Immature natural killer cell (primary cell): Measurements from ENCODE around the gene TMEM156. TPM values are rescaled to one million over a fixed set of nuclear protein-coding genes. Genes with fewer than 3 reads are reported as not detected.
"Not testable (repeated sequence)": the region's sequence is repeated elsewhere in the genome, so short reads cannot be mapped to it uniquely, and the experiment has no call there.

Experiments used
- DNase-seq, 3 donors: peaks; one replicate each; pipeline ENCODE4 v3.0.0; 2022; ENCODE audit warnings: mixed read lengths in 1 of 3
- H3K27ac Mint-ChIP-seq, 6 donors: one replicate each; pipeline ENCODE4 v1.8.0; 2020; ENCODE audit warnings: mixed read lengths in 6 of 6, mild to moderate bottlenecking in 5 of 6, inconsistent platforms in 4 of 6, moderate library complexity in 3 of 6
- H3K27me3 Mint-ChIP-seq, 3 donors: one replicate each; pipeline ENCODE4 v1.8.0; 2020 to 2021; ENCODE audit warnings: low read depth in 3 of 3, mild to moderate bottlenecking in 3 of 3, mixed read lengths in 3 of 3, moderate library complexity in 3 of 3, inconsistent platforms in 1 of 3
- H3K36me3 Mint-ChIP-seq, 3 donors: one replicate each; pipeline ENCODE4 v1.8.0; 2020; ENCODE audit warnings: mixed read lengths in 3 of 3, inconsistent platforms in 2 of 3, mild to moderate bottlenecking in 2 of 3
- H3K4me1 Mint-ChIP-seq, 2 donors: one replicate each; pipeline ENCODE4 v1.8.0; 2020; ENCODE audit warnings: inconsistent platforms in 2 of 2, mild to moderate bottlenecking in 2 of 2, mixed read lengths in 2 of 2, moderate library complexity in 1 of 2
- H3K4me3 Mint-ChIP-seq, 5 donors: one replicate each; pipeline ENCODE4 v1.8.0; 2020; ENCODE audit warnings: mild to moderate bottlenecking in 5 of 5, mixed read lengths in 5 of 5, inconsistent platforms in 3 of 5, moderate library complexity in 3 of 5
- H3K9me3 Mint-ChIP-seq, 6 donors: one replicate each; pipeline ENCODE4 v1.8.0; 2020; ENCODE audit warnings: mild to moderate bottlenecking in 6 of 6, mixed read lengths in 6 of 6, inconsistent platforms in 4 of 6, moderate library complexity in 3 of 6
- polyA plus RNA-seq, 3 donors: library from polyadenylated mRNA; unstranded; fragments of 300-500 nt; fragmentation: Illumina TruSeq; gene quantifications; one replicate each; pipeline ENCODE4 v1.2.3, GENCODE V29; 2021

The TMEM156 gene
- polyA plus RNA-seq, 3 donors from 2014 or later: 16.3 to 31.9 (median 26.4) TPM

GRCh38 chr4:39036172-39036571 is 4.0 kb upstream of the TMEM156 start:
- H3K27ac Mint-ChIP-seq: peak overlapping the region in 1 of 6 donors; percentile 34
- H3K36me3 Mint-ChIP-seq: no peaks in the 10 kb centered on the region
- H3K27me3 Mint-ChIP-seq: peaks cover 0 to 6% (median 0%) of the 10 kb centered on the region in 3 donors
- DNase-seq: no peak
- no peak overlapping the region for H3K4me3 Mint-ChIP-seq
- no peaks in the 10 kb centered on the region for H3K9me3 Mint-ChIP-seq
- H3K4me1 Mint-ChIP-seq: peaks cover 20 to 25% of the 10 kb centered on the region in 2 donors

- not testable (repeated sequence) for H3K36me3 Mint-ChIP-seq, H3K9me3 Mint-ChIP-seq, DNase-seq, H3K27me3 Mint-ChIP-seq
- peaks cover 47 to 63% of the 10 kb centered on the region in 2 donors for H3K4me1 Mint-ChIP-seq
- H3K4me3 Mint-ChIP-seq: peak overlapping the region; percentile 79 to 88 (median 80)
- H3K27ac Mint-ChIP-seq: peak overlapping the region; percentile 72 to 94 (median 84)
These were observed 604 bp downstream of the TMEM156 start for GRCh38 chr4:39031590-39032020.

DNA sequence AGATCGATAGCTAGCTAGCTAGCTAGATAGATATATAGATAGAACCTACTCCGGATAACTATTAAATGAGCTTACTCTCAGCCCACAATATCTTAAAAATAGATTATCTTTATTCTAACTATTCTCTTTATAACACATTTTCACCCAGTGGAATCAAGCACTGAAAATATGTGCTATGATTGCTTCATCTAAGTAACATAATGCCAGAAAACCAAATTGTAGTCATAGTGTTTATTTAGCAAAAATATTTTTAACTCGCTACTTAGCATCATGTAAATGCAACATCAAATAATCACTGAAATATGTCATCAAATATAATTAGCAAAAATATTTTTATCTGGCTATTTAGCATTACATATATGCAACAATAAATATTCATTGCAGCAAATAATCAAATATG is 1.5 kb downstream of the TMEM156 start:
- Mint-ChIP-seq H3K9me3 (no peaks in the 10 kb centered on the region), H3K27ac (peak overlapping the region; percentile 72 to 94 (median 85)), H3K4me1 (peaks cover 51 to 72% of the 10 kb centered on the region in 2 donors), H3K27me3 (peaks cover 0 to 6% (median 0%) of the 10 kb centered on the region in 3 donors), H3K4me3 (peak overlapping the region; percentile 79 to 88 (median 79)), H3K36me3 (peaks cover 0 to 4% (median 0%) of the 10 kb centered on the region in 3 donors)
- no peak for DNase-seq

DNA sequence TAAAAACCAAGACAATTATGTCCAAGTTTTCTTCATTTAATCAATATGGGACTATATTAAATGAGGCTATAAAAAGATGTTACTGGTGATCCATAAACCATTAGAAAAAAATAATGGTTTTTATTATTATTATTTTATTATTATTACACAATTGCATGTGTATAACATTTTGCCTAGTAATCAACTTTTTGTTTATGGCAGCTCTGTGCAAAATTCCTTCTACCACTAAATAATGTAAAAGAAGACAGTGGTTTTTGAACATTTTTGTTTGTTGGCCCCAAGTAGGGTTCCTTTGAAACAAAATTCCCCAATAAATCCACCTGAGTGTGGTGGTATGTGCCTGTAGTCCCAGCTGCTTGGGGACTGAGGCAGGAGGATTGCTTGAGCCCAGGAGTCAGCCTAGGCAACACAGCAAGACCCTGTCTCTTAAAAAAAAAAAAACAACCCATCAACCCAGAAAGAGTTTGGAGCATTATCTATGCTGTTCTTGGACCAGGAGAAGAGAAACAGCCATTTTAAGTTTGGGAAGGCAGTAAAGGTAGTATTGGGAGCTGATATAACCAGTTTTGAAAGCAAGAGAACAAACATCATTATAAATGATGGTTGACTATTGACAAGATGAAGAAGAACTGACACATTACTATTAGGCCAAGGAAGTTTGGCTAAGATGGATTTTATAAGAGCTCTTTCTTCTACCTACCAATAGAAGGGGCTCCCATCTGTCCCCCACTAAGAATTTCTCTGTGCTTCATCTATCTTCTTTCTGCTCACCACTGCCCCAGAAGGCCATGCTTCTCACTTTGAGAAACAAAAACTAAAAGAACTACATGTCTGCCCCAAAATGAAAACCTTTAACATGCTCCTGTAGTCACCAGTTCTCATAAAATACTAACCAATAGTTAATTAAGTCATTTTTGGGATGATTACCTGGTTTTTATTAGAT is 2.2 kb downstream of the TMEM156 start:
- H3K9me3 Mint-ChIP-seq: no peaks in the 10 kb centered on the region
- H3K27ac Mint-ChIP-seq: peak overlapping the region; percentile 72 to 94 (median 85)
- peak overlapping the region; percentile 79 to 88 (median 79) for H3K4me3 Mint-ChIP-seq
- peaks cover 0 to 4% (median 0%) of the 10 kb centered on the region in 3 donors for H3K36me3 Mint-ChIP-seq
- peaks cover 0 to 6% (median 0%) of the 10 kb centered on the region in 3 donors for H3K27me3 Mint-ChIP-seq
- DNase-seq: peak in 2 of 3 donors; percentile 19 to 23
- peaks cover 54 to 79% of the 10 kb centered on the region in 2 donors for H3K4me1 Mint-ChIP-seq

- no peak for DNase-seq
- Mint-ChIP-seq H3K36me3 (peaks cover 4 to 15% (median 5%) of the 10 kb centered on the region in 3 donors), H3K27ac (peak overlapping the region in 3 of 6 donors; percentile 43 to 64 (median 49)), H3K4me3 (no peak overlapping the region), H3K9me3 (no peaks in the 10 kb centered on the region), H3K27me3 (peaks cover 0 to 2% (median 0%) of the 10 kb centered on the region in 3 donors), H3K4me1 (peaks cover 36 to 60% of the 10 kb centered on the region in 2 donors)
These were observed 6.1 kb downstream of the TMEM156 start for GRCh38 chr4:39026096-39026495.

DNA sequence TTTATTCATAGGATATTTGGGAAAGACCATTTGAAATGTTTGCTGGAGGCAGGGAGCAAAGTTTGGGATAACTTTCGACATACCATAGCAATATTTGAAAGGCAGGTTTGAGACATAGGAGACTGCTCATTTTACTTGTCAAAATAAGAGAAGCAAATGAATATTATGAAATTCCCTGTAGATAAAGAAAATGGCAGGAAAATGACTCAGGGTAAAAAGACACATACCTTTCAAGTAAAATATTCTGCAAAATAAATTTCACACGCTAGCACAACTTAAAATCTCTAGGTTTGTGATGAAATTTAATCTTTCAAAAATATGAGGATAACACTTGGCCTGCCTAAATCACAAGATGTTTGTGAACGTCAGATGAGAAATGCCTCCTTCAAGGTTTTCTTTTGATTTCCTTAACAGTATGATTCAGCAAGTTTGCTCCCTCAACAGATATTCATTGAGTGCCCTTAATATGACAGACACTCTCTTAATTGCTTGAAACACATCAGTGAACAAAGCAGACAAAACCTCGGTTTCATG is 6.6 kb downstream of the TMEM156 start:
- no peaks in the 10 kb centered on the region for H3K9me3 Mint-ChIP-seq
- H3K4me1 Mint-ChIP-seq: peaks cover 35 to 55% of the 10 kb centered on the region in 2 donors
- peaks cover 4 to 15% (median 5%) of the 10 kb centered on the region in 3 donors for H3K36me3 Mint-ChIP-seq
- DNase-seq: no peak
- peak overlapping the region in 1 of 5 donors; percentile 1 for H3K4me3 Mint-ChIP-seq
- peak overlapping the region in 5 of 6 donors; percentile 2 to 73 (median 49) for H3K27ac Mint-ChIP-seq
- H3K27me3 Mint-ChIP-seq: peaks cover 0 to 2% (median 0%) of the 10 kb centered on the region in 3 donors

DNA sequence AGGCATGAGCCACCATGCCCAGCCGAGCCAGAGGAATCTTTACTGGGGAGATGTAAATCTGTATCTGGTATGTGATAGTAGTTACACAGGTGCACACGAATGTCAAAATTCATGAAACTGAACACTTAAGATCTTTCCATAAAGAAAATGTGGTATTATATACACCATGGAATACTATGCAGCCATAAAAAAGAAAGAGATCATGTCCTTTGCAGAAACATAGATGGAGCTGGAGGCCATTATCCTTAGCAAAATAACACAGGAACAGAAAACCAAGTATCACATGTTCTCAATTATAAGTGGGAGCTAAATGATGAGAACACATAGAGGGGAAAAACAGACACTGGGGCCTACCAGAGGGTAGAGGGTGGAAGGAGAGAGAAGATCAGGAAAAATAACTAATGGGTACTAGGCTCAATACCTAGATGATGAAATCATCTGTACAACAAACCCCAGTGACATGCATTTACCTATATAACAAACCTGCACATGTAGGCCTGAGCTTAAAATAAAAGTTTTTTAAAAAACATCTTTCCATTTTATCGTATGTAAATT is 7.8 kb downstream of the TMEM156 start:
- peak overlapping the region in 3 of 6 donors; percentile 2 to 41 (median 18) for H3K27ac Mint-ChIP-seq

GRCh38 chr4:39023059-39023458 is 9.2 kb downstream of the TMEM156 start:
- Mint-ChIP-seq H3K36me3 (peaks cover 4 to 20% (median 5%) of the 10 kb centered on the region in 3 donors), H3K4me3 (no peak overlapping the region), H3K27ac (no peak overlapping the region), H3K27me3 (peaks cover 0 to 2% (median 0%) of the 10 kb centered on the region in 3 donors), H3K4me1 (peaks cover 18 to 38% of the 10 kb centered on the region in 2 donors), H3K9me3 (no peaks in the 10 kb centered on the region)
- no peak for DNase-seq

More for the DNA sequence above, 7.8 kb downstream of the TMEM156 start:
- Mint-ChIP-seq H3K9me3 (no peaks in the 10 kb centered on the region), H3K4me3 (no peak overlapping the region), H3K27me3 (peaks cover 0 to 2% (median 0%) of the 10 kb centered on the region in 3 donors), H3K4me1 (peaks cover 29 to 46% of the 10 kb centered on the region in 2 donors), H3K36me3 (peaks cover 4 to 15% (median 5%) of the 10 kb centered on the region in 3 donors)
- DNase-seq: no peak

- H3K9me3 Mint-ChIP-seq: no peaks in the 10 kb centered on the region
- peaks cover 0 to 2% (median 0%) of the 10 kb centered on the region in 3 donors for H3K27me3 Mint-ChIP-seq
- no peak overlapping the region for H3K4me3 Mint-ChIP-seq
- DNase-seq: no peak
- H3K36me3 Mint-ChIP-seq: peaks cover 4 to 19% (median 5%) of the 10 kb centered on the region in 3 donors
- no peak overlapping the region for H3K27ac Mint-ChIP-seq
- H3K4me1 Mint-ChIP-seq: peaks cover 18 to 34% of the 10 kb centered on the region in 2 donors
These were observed 10.0 kb downstream of the TMEM156 start for GRCh38 chr4:39022241-39022640.

- Mint-ChIP-seq H3K9me3 (no peaks in the 10 kb centered on the region), H3K27ac (no peak overlapping the region), H3K27me3 (peaks cover 0 to 2% (median 0%) of the 10 kb centered on the region in 3 donors), H3K36me3 (peaks cover 4 to 18% (median 7%) of the 10 kb centered on the region in 3 donors), H3K4me1 (peaks cover 18 to 31% of the 10 kb centered on the region in 2 donors), H3K4me3 (no peak overlapping the region)
- no peak for DNase-seq
These were observed 10.6 kb downstream of the TMEM156 start for GRCh38 chr4:39021631-39022030.

GRCh38 chr4:39020130-39020529 is 12.1 kb downstream of the TMEM156 start:
- DNase-seq: no peak
- Mint-ChIP-seq H3K36me3 (peaks cover 12 to 31% (median 19%) of the 10 kb centered on the region in 3 donors), H3K9me3 (no peaks in the 10 kb centered on the region), H3K27me3 (peaks cover 0 to 2% (median 0%) of the 10 kb centered on the region in 3 donors), H3K4me3 (no peak overlapping the region), H3K4me1 (peaks cover 13 to 28% of the 10 kb centered on the region in 2 donors), H3K27ac (no peak overlapping the region)

- Mint-ChIP-seq H3K27ac (no peak overlapping the region), H3K36me3 (peaks cover 18 to 32% (median 20%) of the 10 kb centered on the region in 3 donors), H3K4me1 (peaks cover 32 to 53% of the 10 kb centered on the region in 2 donors), H3K9me3 (peaks cover 0 to 1% (median 0%) of the 10 kb centered on the region in 6 donors), H3K4me3 (no peak overlapping the region), H3K27me3 (no peaks in the 10 kb centered on the region)
- no peak for DNase-seq
These were observed 18.2 kb downstream of the TMEM156 start for GRCh38 chr4:39014028-39014427.

DNA sequence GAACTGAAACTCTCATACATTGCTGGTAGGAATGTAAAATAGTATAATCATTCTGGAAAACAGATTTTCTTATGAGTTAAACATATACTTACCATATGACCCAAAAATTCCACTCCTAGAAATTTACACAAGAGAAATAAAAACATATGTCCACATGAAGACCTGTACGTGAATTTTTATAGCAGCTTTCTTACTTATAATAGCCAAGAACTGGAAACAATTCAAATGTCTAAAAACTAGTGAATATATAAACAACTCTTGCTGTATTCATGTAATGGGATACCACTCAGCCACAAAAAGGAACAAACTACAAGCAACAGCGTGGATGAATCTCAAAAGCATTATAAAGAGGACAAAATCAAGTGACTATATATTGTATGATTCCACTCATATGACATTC is 27.5 kb downstream of the TMEM156 start:
- H3K27ac Mint-ChIP-seq: no peak overlapping the region
- H3K4me1 Mint-ChIP-seq: peaks cover 11 to 14% of the 10 kb centered on the region in 2 donors
- H3K4me3 Mint-ChIP-seq: no peak overlapping the region
- H3K36me3 Mint-ChIP-seq: peaks cover 2% of the 10 kb centered on the region in 3 donors
- peaks cover 0 to 2% (median under 1%) of the 10 kb centered on the region in 6 donors for H3K9me3 Mint-ChIP-seq
- DNase-seq: no peak
- no peaks in the 10 kb centered on the region for H3K27me3 Mint-ChIP-seq
